Common myeloid progenitor, CD34-positive (primary cell): Measurements from ENCODE around the gene CDC42EP4.
"Not testable (repeated sequence)": the region's sequence is repeated elsewhere in the genome, so short reads cannot be mapped to it uniquely, and the experiment has no call there.

ENCODE experiments used
- CTCF ChIA-PET: fragments of 350-600 bp; sonication (Branson Sonifier 250); formaldehyde crosslinking; loops from one replicate; lab custom pipeline; 2021; ENCODE audit warnings: antibody characterized with exemption; lab: Charles Lee
- POLR2A ChIA-PET: fragments of 350-600 bp; sonication (Branson Sonifier 250); formaldehyde crosslinking; loops from one replicate; lab custom pipeline; 2021; ENCODE audit warnings: antibody characterized with exemption; lab: Charles Lee
- DNase-seq, 3 donors: peaks; one replicate each; pipeline versions ENCODE4 v3.0.0 to v3.0.0-alpha.2; 2013
- H3K27ac ChIP-seq, 2 experiments: 1 replicate in 1 of 2; 2 replicates in 1 of 2; pipeline ENCODE4 v1.7.0; 2013; ENCODE audit warnings: inconsistent platforms in 2 of 2, low read length in 2 of 2, mild to moderate bottlenecking in 2 of 2, low read depth in 1 of 2, moderate library complexity in 1 of 2; ENCODE audit not compliant: severe bottlenecking in 2 of 2, insufficient read depth in 1 of 2, poor library complexity in 1 of 2
- H3K27me3 ChIP-seq, 5 experiments: replicated peaks in 2 of 5; 1 replicate in 3 of 5; 2 replicates in 2 of 5; pipeline versions ENCODE4 v1.6.1 to v1.7.0; 2013; ENCODE audit warnings: low read length in 4 of 5, mild to moderate bottlenecking in 2 of 5, moderate library complexity in 2 of 5, inconsistent platforms in 1 of 5; ENCODE audit not compliant: insufficient read depth in 5 of 5, control insufficient read depth in 4 of 5
- H3K36me3 ChIP-seq, 4 experiments: 1 replicate in 2 of 4; 2 replicates in 2 of 4; pipeline versions ENCODE4 v1.6.1 to v1.7.0; 2013; ENCODE audit warnings: low read length in 3 of 4, control low read depth in 1 of 4, mild to moderate bottlenecking in 1 of 4; ENCODE audit not compliant: control insufficient read depth in 4 of 4, insufficient read depth in 4 of 4
- H3K4me1 ChIP-seq, 4 experiments: 1 replicate in 3 of 4; 2 replicates in 1 of 4; pipeline versions ENCODE4 v1.6.1 to v1.7.1; 2013; ENCODE audit warnings: low read length in 3 of 4, mild to moderate bottlenecking in 3 of 4, control low read depth in 1 of 4, inconsistent platforms in 1 of 4, moderate library complexity in 1 of 4; ENCODE audit not compliant: control insufficient read depth in 4 of 4, insufficient read depth in 4 of 4; ENCODE audit errors: control extremely low read depth in 1 of 4
- H3K4me3 ChIP-seq, 7 experiments: 1 replicate in 4 of 7; 2 replicates in 3 of 7; pipeline versions ENCODE4 v1.5.1 to v1.7.0; 2013; ENCODE audit warnings: mild to moderate bottlenecking in 7 of 7, low read length in 6 of 7, moderate library complexity in 6 of 7, inconsistent platforms in 2 of 7, low read depth in 2 of 7, control low read depth in 1 of 7; ENCODE audit not compliant: insufficient read depth in 4 of 7, control insufficient read depth in 1 of 7; ENCODE audit errors: extremely low read depth in 1 of 7
- H3K9me3 ChIP-seq, 5 experiments: 1 replicate in 4 of 5; 2 replicates in 1 of 5; pipeline versions ENCODE4 v1.6.1 to v1.7.1; 2013; ENCODE audit warnings: low read length in 4 of 5, mild to moderate bottlenecking in 2 of 5, inconsistent platforms in 1 of 5, low read depth in 1 of 5, moderate library complexity in 1 of 5; ENCODE audit not compliant: control insufficient read depth in 4 of 5, insufficient read depth in 2 of 5; ENCODE audit errors: control extremely low read depth in 1 of 5
- WGBS: methylation state at CpG from one replicate; pipeline ENCODE4 v1.1.5; 2013; ENCODE audit not compliant: insufficient coverage; 5-methylcytosine and 5-hydroxymethylcytosine counted together

The CDC42EP4 gene

DNA sequence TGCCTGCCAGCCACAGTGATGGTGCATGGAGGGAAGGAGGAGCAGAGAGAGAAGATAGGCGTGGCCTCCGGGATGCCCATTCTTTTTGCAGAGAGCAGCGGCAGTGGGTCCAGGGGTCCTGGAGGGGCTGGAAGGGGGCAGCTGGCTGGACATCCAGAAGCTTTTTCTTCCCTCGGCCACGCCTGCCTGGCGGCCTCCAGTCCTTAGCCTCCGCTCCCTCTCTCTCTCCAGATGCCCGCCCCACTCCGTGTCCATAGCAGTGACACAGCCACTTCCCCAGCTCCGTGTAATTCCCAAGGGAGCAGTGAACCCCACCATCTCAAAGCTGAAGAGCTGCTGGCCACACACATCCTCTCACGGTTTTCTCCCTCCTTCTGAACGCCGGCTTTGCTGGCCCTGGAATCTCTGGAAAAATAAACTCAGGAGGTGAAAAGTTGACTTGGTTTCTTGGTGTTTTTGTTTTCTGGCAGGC, 26.3 kb upstream of the CDC42EP4 start:
- Histone ChIP-seq H3K27ac (no peak overlapping the region), H3K36me3 (peaks cover 0 to 6% (median 0%) of the 10 kb centered on the region in 4 experiments), H3K4me3 (no peak overlapping the region), H3K9me3 (no peaks in the 10 kb centered on the region), H3K4me1 (no peaks in the 10 kb centered on the region), H3K27me3 (peaks cover 0 to 1% (median 0%) of the 10 kb centered on the region in 5 experiments)
- ChIA-PET POLR2A (no interaction called here), CTCF (no interaction called here)
- WGBS = 91% methylated on average over 10 of the region's 13 CpGs
- no peak for DNase-seq

DNA sequence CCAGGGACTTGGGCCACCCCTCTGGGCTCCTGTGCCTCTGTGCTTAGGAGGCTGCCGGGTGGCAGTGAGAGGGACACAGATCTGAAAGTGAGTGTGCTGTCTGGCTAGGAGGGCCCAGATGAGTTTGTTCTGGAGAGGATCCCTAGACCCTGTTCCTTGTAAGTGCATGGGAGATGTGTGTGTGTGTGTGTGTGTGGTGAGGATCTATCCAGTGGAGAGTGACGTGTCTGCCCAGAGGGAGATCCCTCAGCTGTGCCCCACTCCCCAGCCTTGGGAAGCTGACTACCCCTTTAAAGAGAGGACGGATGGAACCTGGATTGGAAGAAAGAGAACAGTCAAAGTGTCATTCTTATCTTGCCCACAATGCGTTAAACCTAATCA, 25.5 kb upstream of the CDC42EP4 start:
- no peak overlapping the region for H3K4me3 ChIP-seq
- WGBS = 96% methylated on average over 4 of the region's 4 CpGs
- H3K9me3 ChIP-seq = no peaks in the 10 kb centered on the region
- no peak overlapping the region for H3K27ac ChIP-seq
- POLR2A ChIA-PET = no interaction called here
- peaks cover 0 to 6% (median 0%) of the 10 kb centered on the region in 4 experiments for H3K36me3 ChIP-seq
- CTCF ChIA-PET = no interaction called here
- H3K4me1 ChIP-seq = no peaks in the 10 kb centered on the region
- no peak for DNase-seq
- peaks cover 0 to 1% (median 0%) of the 10 kb centered on the region in 5 experiments for H3K27me3 ChIP-seq

DNA sequence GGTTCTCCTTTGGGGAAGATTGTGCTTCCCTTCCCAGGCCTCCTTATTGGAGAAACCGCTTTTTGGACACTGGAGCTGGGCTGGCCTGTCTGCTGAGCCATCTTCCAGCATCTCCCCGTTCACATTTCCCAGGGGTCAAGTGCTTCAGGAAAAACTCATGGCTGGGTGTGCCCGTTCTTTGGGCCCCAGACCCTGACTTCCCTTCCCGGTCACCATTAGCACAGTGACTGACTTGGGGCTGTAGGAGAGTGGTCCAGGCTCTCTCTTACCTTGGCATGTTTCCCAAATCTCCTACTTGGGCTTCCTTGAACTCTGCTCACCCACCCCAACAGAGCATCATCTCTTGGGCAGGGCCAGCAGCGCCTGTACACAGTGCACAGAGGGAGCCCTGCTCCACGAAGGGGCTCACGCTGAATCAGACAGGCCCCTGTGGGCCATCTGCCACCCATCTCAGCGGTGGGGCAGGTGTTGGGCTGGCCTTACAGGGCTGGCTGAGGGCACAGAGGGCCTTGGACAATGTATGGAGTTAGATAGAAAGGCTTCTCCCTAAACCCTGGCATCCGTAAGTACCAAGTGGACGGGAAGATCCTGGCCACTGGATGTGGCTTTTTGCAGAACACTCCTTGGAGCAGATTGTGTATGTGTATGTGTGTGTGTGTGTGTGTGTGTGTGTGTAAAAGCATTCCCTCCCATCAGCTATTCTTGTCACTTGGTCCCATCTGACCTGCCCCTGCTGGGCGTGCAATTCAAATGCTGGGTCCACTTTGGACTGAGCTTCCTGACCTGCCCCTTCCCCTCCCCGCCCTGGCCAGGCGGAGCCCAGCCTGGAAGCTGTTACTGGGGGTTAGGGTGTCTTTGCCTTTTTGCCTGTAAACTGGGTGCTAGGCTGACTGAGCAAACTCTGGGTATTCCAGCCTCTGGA, 24.9 kb upstream of the CDC42EP4 start:
- H3K27me3 ChIP-seq = peaks cover 0 to 1% (median 0%) of the 10 kb centered on the region in 5 experiments
- 87% methylated on average over 9 of the region's 13 CpGs for WGBS
- CTCF ChIA-PET = no interaction called here
- no peaks in the 10 kb centered on the region for H3K9me3 ChIP-seq
- POLR2A ChIA-PET = no interaction called here
- no peaks in the 10 kb centered on the region for H3K4me1 ChIP-seq
- no peak overlapping the region for H3K27ac ChIP-seq
- no peak for DNase-seq
- peaks cover 0 to 6% (median 0%) of the 10 kb centered on the region in 4 experiments for H3K36me3 ChIP-seq
- no peak overlapping the region for H3K4me3 ChIP-seq

DNA sequence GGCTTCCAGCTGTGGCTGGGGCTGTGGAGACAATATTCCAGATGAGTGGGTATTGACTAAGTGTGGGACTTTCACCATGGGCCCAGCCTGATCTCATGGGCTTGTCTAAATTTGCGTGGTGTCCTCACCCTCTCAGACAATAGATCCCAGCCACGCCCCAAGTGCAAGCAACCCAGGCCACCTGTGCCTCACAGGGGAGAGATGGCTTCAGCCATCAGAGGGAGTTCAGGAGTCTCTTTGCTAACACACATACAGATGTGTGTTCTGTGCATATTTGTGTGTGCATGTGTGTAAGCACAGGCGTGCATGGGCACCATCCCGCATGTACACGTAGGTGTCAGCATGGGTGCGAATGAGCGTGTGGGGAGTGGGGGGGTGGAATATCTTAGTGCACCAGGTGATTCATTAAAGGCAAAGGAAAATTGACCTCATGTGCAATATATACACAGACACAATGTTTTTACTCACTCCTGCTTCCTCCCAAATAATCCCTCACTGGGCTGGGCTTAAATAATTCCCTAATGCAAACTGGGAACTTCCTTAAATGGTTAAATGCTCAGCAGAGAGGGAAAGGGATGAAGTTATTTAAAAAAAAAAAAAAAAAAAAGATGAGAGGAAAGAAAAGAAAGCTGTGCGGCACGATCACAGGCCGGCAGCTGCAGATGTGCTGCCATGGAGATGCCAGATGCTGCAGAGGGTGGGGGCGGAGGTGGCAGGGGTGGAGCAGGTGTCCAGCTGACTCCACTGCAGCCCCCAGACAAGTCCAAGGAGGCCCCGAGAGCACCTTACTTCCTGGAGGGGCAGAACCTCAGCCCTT, 24.0 kb upstream of the CDC42EP4 start:
- H3K27ac ChIP-seq = no peak overlapping the region
- no peaks in the 10 kb centered on the region for H3K9me3 ChIP-seq
- H3K4me1 ChIP-seq = no peaks in the 10 kb centered on the region
- POLR2A ChIA-PET = no interaction called here
- CTCF ChIA-PET = no interaction called here
- DNase-seq = no peak
- peaks cover 0 to 1% (median 0%) of the 10 kb centered on the region in 5 experiments for H3K27me3 ChIP-seq
- 90% methylated on average over 4 of the region's 12 CpGs for WGBS
- H3K4me3 ChIP-seq = no peak overlapping the region
- peaks cover 0 to 6% (median 0%) of the 10 kb centered on the region in 4 experiments for H3K36me3 ChIP-seq

DNA sequence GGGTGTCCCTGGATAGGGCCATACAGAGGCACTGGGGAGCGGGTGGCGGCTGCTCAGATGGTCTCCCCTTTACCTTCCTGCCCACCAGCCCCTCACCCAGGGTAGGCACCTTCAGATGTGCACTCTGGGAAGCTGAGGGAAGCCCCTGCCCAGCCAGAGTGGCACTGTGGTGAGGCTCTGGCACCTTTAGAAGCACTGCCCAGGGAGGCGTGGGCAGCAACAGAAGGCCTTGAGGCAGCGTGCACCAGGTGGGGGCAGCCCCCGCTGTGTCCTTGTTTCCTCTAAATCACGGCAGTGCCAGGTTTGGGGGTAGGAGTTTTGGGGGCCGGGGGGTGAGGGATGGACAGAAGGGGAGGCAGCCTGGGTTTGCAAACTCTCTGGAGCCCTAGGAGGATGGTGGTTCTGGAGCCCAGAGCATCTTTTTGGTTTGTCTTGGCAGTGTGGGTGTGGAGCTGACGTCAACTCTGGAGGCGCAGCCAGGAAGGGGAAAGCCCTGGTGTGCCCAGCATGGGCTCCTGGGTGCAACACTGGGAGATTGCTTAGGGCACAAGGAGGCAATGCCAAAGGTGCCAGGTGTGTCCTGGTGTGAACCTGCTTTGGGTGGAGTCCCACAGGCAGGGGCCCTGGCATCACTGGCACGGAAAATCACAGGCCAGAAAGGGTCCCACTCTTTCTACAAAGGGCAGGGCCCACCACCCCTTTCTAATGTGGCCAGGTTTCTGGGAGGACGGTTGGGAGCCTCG, 23.1 kb upstream of the CDC42EP4 start:
- no peaks in the 10 kb centered on the region for H3K4me1 ChIP-seq
- POLR2A ChIA-PET = no interaction called here
- CTCF ChIA-PET = no interaction called here
- peaks cover 0 to 6% (median 0%) of the 10 kb centered on the region in 4 experiments for H3K36me3 ChIP-seq
- WGBS = 90% methylated on average over 10 of the region's 12 CpGs
- H3K27ac ChIP-seq = no peak overlapping the region
- peaks cover 0 to 1% (median 0%) of the 10 kb centered on the region in 5 experiments for H3K27me3 ChIP-seq
- DNase-seq = no peak
- no peak overlapping the region for H3K4me3 ChIP-seq
- H3K9me3 ChIP-seq = no peaks in the 10 kb centered on the region

DNA sequence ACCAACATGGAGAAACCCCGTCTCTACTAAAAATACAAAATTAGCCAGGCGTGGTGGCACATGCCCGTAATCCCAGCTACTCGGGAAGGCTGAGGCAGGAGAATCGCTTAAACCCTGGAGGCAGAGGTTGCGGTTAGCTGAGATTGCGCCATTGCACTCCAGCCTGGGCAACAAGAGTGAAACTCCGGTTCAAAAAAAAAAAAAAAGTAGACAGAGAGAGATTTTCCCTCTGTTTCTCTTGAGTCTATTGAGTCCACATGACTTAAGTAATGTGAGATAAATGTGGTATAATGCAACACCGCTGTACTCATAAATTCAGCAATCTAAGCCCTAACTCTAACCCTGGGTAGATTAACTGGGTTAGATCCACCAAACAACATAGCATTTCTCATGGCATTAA, 21.6 kb upstream of the CDC42EP4 start:
- H3K4me3 ChIP-seq, POLR2A ChIA-PET, CTCF ChIA-PET, DNase-seq, H3K27me3 ChIP-seq, H3K27ac ChIP-seq, H3K36me3 ChIP-seq, H3K9me3 ChIP-seq, H3K4me1 ChIP-seq: not testable (repeated sequence)
- 90% methylated on average over 6 of the region's 9 CpGs for WGBS
